HG03432 (cell line): ENCODE results near the gene FUT4.
A peak's percentile ranks its signal among the peaks of the same experiment; 100 is the strongest.

Experiments used
- ATAC-seq: cut with Tn5 transposase; IDR thresholded peaks from one replicate; pipeline ENCODE4 v1.9.1; 2021; ENCODE audit warnings: mild to moderate bottlenecking, moderate library complexity; ENCODE audit not compliant: unreplicated experiment

FUT4 gene

DNA sequence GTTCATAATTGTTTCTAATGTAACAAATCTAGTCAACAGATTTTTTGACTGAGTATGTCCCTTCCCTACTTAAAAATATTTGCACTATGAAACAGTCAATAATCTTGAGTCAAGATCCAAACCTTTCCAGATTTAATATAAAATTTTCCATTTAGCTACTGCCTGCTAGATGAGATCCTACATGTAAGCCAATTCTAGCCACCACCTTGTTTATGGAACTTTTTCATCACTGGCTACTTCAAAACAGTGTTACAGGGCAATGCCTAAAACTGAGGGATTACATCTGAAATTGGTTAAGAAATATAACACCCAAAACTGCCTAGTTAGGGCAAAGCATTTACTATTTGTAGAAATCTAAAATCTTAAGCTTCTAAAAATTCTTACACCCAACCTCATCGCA, 10.5 kb upstream of the FUT4 start:
- no peak for ATAC-seq

- no peak for ATAC-seq
Observed at GRCh38 chr11:94533696-94534630, 9.8 kb upstream of the FUT4 start.

GRCh38 chr11:94536386-94536785, 7.3 kb upstream of the FUT4 start:
- no peak for ATAC-seq

DNA sequence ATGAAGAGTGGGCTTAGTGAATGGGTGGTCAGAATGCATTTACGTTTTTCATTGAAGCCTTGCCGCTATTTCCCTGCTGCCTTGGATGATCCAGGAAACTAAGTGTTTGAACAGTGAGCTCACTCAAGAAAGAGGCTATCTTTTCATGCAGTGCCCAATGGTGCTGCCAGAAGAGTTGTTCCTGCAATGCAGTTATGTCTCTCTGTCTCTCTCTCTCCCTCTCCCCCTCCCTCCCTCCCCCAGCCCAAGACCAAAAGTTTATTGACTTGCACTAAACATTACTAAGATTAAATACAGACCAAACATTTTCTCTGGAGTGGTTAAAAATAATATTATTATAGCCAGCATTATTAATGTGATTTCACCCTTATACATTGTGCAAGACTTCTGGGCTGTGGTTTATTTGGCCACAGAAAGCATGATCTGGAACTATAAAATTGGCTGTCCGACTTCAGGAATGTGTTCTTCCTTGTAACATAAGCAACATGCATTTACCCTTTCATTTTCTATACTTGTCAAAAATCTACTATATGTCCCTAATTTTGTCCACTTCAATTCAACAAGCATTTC, 6.6 kb upstream of the FUT4 start:
- ATAC-seq = no peak

- no peak for ATAC-seq
Observed at GRCh38 chr11:94539420-94539819, 4.3 kb upstream of the FUT4 start.

- peak; percentile 1 for ATAC-seq
Observed at GRCh38 chr11:94544646-94545263, 1.0 kb downstream of the FUT4 start.

DNA sequence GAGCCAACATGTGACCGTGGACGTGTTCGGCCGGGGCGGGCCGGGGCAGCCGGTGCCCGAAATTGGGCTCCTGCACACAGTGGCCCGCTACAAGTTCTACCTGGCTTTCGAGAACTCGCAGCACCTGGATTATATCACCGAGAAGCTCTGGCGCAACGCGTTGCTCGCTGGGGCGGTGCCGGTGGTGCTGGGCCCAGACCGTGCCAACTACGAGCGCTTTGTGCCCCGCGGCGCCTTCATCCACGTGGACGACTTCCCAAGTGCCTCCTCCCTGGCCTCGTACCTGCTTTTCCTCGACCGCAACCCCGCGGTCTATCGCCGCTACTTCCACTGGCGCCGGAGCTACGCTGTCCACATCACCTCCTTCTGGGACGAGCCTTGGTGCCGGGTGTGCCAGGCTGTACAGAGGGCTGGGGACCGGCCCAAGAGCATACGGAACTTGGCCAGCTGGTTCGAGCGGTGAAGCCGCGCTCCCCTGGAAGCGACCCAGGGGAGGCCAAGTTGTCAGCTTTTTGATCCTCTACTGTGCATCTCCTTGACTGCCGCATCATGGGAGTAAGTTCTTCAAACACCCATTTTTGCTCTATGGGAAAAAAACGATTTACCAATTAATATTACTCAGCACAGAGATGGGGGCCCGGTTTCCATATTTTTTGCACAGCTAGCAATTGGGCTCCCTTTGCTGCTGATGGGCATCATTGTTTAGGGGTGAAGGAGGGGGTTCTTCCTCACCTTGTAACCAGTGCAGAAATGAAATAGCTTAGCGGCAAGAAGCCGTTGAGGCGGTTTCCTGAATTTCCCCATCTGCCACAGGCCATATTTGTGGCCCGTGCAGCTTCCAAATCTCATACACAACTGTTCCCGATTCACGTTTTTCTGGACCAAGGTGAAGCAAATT, 1.8 kb downstream of the FUT4 start:
- no peak for ATAC-seq

- ATAC-seq = no peak
Observed at GRCh38 chr11:94546162-94546470, 2.4 kb downstream of the FUT4 start.

DNA sequence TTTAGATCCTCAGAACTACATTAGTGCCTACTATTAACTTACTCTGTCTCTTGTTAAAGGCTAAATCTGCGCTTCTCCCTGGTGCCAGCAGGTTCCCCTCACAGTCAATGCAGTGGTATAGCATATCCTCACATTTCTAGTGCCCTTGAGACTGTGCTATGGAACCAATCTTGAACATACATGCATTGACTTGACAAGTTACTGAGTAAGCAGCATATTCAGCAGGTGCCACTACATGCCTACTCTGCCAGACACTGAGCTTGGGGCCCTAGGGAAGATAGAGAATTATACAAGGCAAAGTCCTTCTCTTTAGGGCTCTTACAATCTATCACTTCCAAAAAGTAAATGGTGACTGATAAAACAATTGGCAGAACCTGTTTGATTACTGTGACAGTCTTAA, 3.2 kb downstream of the FUT4 start:
- no peak for ATAC-seq

GRCh38 chr11:94549146-94549545, 5.4 kb downstream of the FUT4 start:
- ATAC-seq = no peak

DNA sequence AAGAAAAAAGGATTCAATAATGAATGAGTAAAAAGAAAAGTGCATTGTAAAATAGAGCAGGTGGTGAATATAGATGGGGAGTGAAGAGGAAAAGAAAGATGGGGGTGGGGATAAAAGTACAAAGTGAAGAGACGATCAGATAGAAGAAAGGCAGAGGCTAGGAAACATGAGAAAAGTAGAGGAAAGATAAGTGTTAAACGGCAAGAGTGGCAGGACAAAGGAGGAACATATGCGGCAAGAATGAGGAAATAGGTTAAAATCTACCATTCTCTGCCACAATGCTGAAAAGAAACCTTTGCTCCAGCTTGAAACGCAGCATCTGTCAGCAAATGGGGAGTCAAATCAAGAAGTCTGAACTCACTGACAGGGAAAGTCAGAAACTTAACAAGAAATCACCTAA, 6.8 kb downstream of the FUT4 start:
- peak; percentile 48 for ATAC-seq

DNA sequence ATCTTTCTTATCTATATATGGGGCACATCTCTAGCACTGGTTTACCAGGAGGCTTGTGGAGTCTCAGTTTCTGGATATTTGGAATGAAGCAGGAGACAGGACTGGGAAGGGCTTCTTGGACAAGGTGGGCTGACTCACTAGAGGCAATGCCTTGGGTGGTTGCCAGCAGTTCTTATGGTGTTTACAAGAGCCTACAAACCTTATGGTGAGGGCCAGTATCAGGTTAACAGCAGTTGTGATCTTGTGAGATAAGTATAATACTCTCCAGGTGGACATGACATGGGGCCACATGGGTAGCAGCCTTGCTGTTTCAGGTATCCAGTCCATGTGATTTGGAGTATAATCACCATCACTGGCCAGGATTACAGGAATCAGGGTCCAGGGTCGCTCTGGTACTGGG, 10.2 kb downstream of the FUT4 start:
- no peak for ATAC-seq

- ATAC-seq = peak; percentile 53
Observed at GRCh38 chr11:94555752-94556329, 12.1 kb downstream of the FUT4 start.

GRCh38 chr11:94557421-94557820, 13.7 kb downstream of the FUT4 start:
- no peak for ATAC-seq

- ATAC-seq = no peak
Observed at GRCh38 chr11:94557992-94558391, 14.3 kb downstream of the FUT4 start.

DNA sequence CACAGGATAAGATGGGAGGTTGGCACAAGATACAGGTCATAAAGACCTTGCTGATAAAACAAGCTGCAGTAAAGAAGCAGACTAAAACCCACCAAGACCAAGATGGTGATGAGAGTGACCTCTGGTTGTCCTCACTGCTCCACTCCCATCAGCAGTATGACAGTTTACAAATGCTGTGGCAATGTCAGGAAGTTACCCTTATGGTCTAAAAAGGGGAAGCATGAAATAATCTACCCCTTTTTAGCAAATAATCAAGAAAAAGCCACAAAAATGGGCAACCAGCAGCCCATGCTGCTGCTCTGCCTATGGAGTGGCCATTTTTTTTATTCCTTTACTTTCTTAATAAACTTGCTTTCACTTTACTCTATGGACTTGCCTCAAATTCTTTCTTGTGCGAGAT, 14.7 kb downstream of the FUT4 start:
- no peak for ATAC-seq

GRCh38 chr11:94558932-94559331, 15.2 kb downstream of the FUT4 start:
- no peak for ATAC-seq

DNA sequence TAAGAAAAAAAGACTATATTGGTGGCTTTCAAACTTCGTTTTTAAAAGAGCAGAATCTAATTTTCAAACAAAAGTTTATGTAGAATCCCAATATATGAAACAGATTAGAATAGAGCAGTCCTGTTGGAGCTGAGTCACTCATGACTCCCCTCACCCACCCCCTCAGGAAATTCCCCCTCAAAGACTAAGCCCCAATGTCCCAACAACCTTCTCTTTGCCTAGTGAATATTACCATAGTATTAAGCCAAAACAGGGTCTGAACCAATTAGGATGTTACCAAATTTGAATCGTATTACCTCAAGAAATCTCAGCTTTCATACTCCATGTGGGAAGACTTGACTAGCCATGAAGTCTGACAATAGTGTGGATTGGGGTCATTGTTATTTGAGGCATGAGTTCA, 15.6 kb downstream of the FUT4 start:
- ATAC-seq = no peak

DNA sequence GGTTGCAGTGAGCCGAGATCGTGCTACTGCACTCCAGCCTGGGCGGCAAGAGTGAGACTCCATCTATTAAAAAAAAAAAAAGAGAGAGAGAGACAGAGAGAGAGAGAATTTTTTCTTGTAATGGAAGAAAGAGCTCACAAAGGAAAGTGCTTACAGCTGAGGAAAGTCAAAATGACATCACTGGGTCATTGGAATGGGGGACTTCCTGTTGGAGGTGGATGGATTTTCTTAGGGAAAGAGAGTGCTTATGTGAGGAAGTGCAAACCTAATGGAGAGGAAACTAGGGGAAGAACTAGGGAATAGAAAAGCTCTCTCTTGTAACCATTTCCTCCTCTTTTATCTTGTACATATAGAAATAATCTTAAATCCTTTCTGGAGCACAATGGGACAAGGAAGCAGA, 17.1 kb downstream of the FUT4 start:
- no peak for ATAC-seq

GRCh38 chr11:94563176-94563847, 19.6 kb downstream of the FUT4 start:
- no peak for ATAC-seq
